MM.1S (cell line): ENCODE measurements around the gene CLN6.

Experiments used
- DNase-seq: peaks from one replicate; pipeline ENCODE4 v3.0.0-alpha.2; 2015
- H2AFZ ChIP-seq: fragments of 300-600 bp; sonication (generic); 2 replicates; pipeline ENCODE4 v1.6.0; 2016; ENCODE audit warnings: antibody characterized with exemption, low read length
- H3F3A ChIP-seq: fragments of 300-600 bp; sonication (generic); 2 replicates; pipeline ENCODE4 v1.6.1; 2016; ENCODE audit warnings: mild to moderate bottlenecking, antibody characterized with exemption, low read length, moderate library complexity, mixed read lengths; ENCODE audit not compliant: insufficient read depth
- H3K27ac ChIP-seq: fragments of 300-600 bp; sonication (generic); 2 replicates; pipeline ENCODE4 v1.5.1; 2016; ENCODE audit warnings: mild to moderate bottlenecking, low read length
- H3K27me3 ChIP-seq: fragments of 300-600 bp; sonication (generic); replicated peaks from 2 replicates; pipeline ENCODE4 v1.6.0; 2016; ENCODE audit warnings: low read length; ENCODE audit not compliant: insufficient read depth
- H3K36me3 ChIP-seq: fragments of 300-600 bp; sonication (generic); replicated peaks from 2 replicates; pipeline ENCODE4 v1.6.1; 2016; ENCODE audit warnings: mild to moderate bottlenecking, low read length, mixed read lengths; ENCODE audit not compliant: insufficient read depth
- H3K4me1 ChIP-seq: fragments of 300-600 bp; sonication (generic); 2 replicates; pipeline ENCODE4 v1.6.1; 2016; ENCODE audit warnings: low read length, mixed read lengths
- H3K4me2 ChIP-seq: fragments of 300-600 bp; sonication (generic); 2 replicates; pipeline ENCODE4 v1.6.0; 2016; ENCODE audit warnings: low read depth, low read length
- H3K4me3 ChIP-seq: fragments of 300-600 bp; sonication (generic); 2 replicates; pipeline ENCODE4 v1.5.1; 2016; ENCODE audit warnings: low read length, mixed read lengths
- H3K79me2 ChIP-seq: fragments of 300-600 bp; sonication (generic); 2 replicates; pipeline ENCODE4 v1.6.1; 2016; ENCODE audit warnings: mixed run types, low read length, mixed read lengths
- H3K9ac ChIP-seq: fragments of 300-600 bp; sonication (generic); 2 replicates; pipeline ENCODE4 v1.6.1; 2016; ENCODE audit warnings: low read length, mixed read lengths
- H3K9me2 ChIP-seq: fragments of 300-600 bp; sonication (generic); replicated peaks from 2 replicates; pipeline ENCODE4 v1.6.1; 2016; ENCODE audit warnings: mild to moderate bottlenecking, low read length, mixed read lengths; ENCODE audit not compliant: insufficient read depth
- H3K9me3 ChIP-seq: fragments of 300-600 bp; sonication (generic); replicated peaks from 2 replicates; pipeline ENCODE4 v1.6.1; 2016; ENCODE audit warnings: mild to moderate bottlenecking, low read length, mixed read lengths; ENCODE audit not compliant: insufficient read depth
- H4K20me1 ChIP-seq: fragments of 300-600 bp; sonication (generic); 2 replicates; pipeline ENCODE4 v1.6.1; 2016; ENCODE audit warnings: mild to moderate bottlenecking, low read length, moderate library complexity, mixed read lengths; ENCODE audit not compliant: insufficient read depth
- EZH2 ChIP-seq: fragments of 300-600 bp; sonication (generic); optimal IDR thresholded peaks from 2 replicates; pipeline ENCODE3; 2017; ENCODE audit warnings: low read depth, mild to moderate bottlenecking, antibody characterized with exemption, low read length, mixed read lengths
- EZH2phosphoT487 ChIP-seq: fragments of 300-600 bp; sonication (generic); IDR thresholded peaks from 2 replicates; pipeline ENCODE4 v1.6.1; 2018; ENCODE audit warnings: antibody characterized with exemption, low read length
- TF ChIP-seq, protein P1 (sequence below): fragments of 300-600 bp; sonication (generic); IDR thresholded peaks from 2 replicates; pipeline ENCODE4 v1.5.1; 2016; ENCODE audit warnings: antibody characterized with exemption, low read length, mixed read lengths

The CLN6 gene

DNA sequence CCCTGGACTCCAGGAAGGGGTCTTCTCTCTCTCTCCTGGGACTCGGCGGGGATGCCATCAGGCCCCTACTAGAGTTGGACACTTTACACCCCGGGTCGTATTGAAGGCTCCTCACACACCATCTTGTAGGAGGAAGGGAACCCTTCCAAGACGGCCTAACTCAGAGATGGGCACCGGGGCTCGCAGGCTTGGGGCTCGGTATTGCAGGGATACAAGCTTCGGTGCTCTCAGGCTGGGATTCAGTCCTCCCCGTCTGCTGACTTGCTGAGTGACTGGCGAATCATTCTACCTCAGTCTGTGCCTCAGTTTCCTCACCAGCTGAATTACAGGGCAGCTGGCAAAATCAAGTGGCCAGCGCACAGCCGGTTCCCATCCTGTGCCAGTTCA is 24.0 kb downstream of the CLN6 start:
- Histone ChIP-seq H3K9ac (no peak overlapping the region), H3K4me3 (no peak overlapping the region), H3F3A (peaks cover 29% of the 10 kb centered on the region), H3K4me2 (no peak overlapping the region), H3K27me3 (no peaks in the 10 kb centered on the region), H3K4me1 (peaks cover 73% of the 10 kb centered on the region), H2AFZ (no peak overlapping the region), H3K9me3 (no peaks in the 10 kb centered on the region), H4K20me1 (no peaks in the 10 kb centered on the region), H3K36me3 (peaks cover 14% of the 10 kb centered on the region), H3K27ac (peak overlapping the region; percentile 90; the same call in 1 of the 2 replicates), H3K9me2 (no peaks in the 10 kb centered on the region), H3K79me2 (peaks cover 97% of the 10 kb centered on the region)
- no peak for DNase-seq
- TF ChIP-seq EZH2 = no peak
- no peak for TF ChIP-seq EZH2phosphoT487
- TF ChIP-seq, protein P1, sequence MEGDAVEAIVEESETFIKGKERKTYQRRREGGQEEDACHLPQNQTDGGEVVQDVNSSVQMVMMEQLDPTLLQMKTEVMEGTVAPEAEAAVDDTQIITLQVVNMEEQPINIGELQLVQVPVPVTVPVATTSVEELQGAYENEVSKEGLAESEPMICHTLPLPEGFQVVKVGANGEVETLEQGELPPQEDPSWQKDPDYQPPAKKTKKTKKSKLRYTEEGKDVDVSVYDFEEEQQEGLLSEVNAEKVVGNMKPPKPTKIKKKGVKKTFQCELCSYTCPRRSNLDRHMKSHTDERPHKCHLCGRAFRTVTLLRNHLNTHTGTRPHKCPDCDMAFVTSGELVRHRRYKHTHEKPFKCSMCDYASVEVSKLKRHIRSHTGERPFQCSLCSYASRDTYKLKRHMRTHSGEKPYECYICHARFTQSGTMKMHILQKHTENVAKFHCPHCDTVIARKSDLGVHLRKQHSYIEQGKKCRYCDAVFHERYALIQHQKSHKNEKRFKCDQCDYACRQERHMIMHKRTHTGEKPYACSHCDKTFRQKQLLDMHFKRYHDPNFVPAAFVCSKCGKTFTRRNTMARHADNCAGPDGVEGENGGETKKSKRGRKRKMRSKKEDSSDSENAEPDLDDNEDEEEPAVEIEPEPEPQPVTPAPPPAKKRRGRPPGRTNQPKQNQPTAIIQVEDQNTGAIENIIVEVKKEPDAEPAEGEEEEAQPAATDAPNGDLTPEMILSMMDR = no peak

DNA sequence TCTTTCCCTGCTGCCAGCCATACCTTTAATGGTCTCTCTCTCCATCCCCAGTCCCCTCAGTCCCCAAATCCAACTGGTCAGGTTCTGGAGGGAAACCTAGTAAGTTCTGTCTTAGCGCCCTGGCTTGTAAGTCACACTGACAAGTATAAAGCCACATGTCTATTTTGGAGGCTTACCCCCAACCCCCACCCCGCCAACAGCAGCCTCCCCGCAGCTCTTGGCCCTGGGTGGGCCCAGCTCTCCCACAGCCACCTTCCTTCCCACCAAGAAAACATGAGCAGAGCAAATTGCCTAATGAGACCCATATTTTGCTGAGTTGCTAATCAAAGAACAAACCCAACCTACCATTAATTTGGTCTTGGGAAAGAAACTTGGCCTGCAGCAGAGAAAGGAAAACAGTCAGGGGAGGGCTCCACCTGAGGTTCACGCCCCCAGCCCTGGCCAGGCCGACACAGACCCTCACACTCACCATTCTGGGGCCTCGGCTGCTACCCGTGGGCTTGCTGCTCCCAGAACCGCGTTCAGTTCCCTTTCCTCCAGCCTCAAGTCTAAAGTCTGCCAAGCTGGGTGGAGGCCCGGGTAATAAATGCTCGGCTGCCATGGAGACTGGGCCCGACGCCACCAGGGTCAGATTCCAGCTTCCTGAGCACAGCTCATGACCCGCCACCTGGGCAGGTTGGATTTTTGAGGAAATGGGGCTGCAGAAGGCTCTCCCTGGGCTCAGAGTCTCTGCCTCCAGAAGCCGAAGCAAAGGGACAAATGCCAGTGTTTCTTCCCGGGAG is 24.6 kb downstream of the CLN6 start, which contains the start of gene CALML4:
TSS of gene CALML4 (minus strand) at position 557 of the 782 bp plus-strand sequence. CDS start at position 472, 85 bp downstream.
- H3K4me2 ChIP-seq = no peak within 1 kb of the TSS
- peaks cover 14% of the 10 kb centered on the region for H3K36me3 ChIP-seq
- no peaks in the 10 kb centered on the region for H3K9me2 ChIP-seq
- H2AFZ ChIP-seq = no peak within 1 kb of the TSS
- no peak for DNase-seq
- no peaks in the 10 kb centered on the region for H3K27me3 ChIP-seq
- peak within 1 kb of the TSS; percentile 90; the same call in 1 of the 2 replicates for H3K27ac ChIP-seq
- peaks cover 97% of the 10 kb centered on the region for H3K79me2 ChIP-seq
- peaks cover 70% of the 10 kb centered on the region for H3K4me1 ChIP-seq
- no peak within 1 kb of the TSS for H3K4me3 ChIP-seq
- no peak within 1 kb of the TSS for H3K9ac ChIP-seq
- peaks cover 32% of the 10 kb centered on the region for H3F3A ChIP-seq
- no peaks in the 10 kb centered on the region for H4K20me1 ChIP-seq
- TF ChIP-seq, protein P1 = no peak
- TF ChIP-seq EZH2 (no peak), EZH2phosphoT487 (no peak)
- no peaks in the 10 kb centered on the region for H3K9me3 ChIP-seq

DNA sequence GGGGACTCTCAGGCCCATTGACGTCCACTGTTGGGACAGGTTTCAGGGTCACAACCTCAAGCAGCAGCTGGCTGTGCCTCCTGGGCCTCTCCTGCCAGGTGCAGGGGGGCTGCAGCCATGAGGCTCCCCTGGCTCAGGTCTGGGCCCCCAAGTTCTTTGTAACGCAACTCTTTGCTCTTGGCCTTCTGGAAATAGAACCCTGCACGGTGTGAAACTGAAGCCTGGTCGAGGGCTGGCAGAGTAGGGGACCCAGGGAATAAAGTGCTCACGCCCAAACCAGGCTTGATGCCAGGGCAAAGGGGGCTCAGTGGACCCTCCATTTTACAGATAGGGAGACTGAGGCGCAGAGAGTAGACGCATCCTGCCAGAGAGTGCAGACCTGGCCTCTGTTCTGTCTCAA is 25.2 kb downstream of the CLN6 start:
- H3K9me2 ChIP-seq = no peaks in the 10 kb centered on the region
- peaks cover 68% of the 10 kb centered on the region for H3K4me1 ChIP-seq
- DNase-seq = no peak
- no peak overlapping the region for H3K4me3 ChIP-seq
- no peak overlapping the region for H3K4me2 ChIP-seq
- peaks cover 14% of the 10 kb centered on the region for H3K36me3 ChIP-seq
- H3K79me2 ChIP-seq = peaks cover 97% of the 10 kb centered on the region
- peak overlapping the region; percentile 90; the same call in 1 of the 2 replicates for H3K27ac ChIP-seq
- H2AFZ ChIP-seq = no peak overlapping the region
- no peak overlapping the region for H3K9ac ChIP-seq
- no peaks in the 10 kb centered on the region for H3K27me3 ChIP-seq
- TF ChIP-seq EZH2phosphoT487 (no peak), EZH2 (no peak)
- TF ChIP-seq, protein P1 = no peak
- H4K20me1 ChIP-seq = no peaks in the 10 kb centered on the region
- H3K9me3 ChIP-seq = no peaks in the 10 kb centered on the region
- H3F3A ChIP-seq = peaks cover 37% of the 10 kb centered on the region
